Parathyroid adenoma (tissue), 2 donors: ENCODE results near the gene COL4A1.

ENCODE experiments used
- H2AFZ ChIP-seq: fragments of 300-600 bp; sonication (generic); one replicate; pipeline ENCODE4 v1.7.0; 2017; ENCODE audit warnings: antibody characterized with exemption, mild to moderate bottlenecking
- H3K27ac ChIP-seq: fragments of 300-600 bp; sonication (generic); one replicate; pipeline ENCODE4 v1.7.0; 2017
- H3K27me3 ChIP-seq: fragments of 300-600 bp; sonication (generic); one replicate; pipeline ENCODE4 v1.7.0; 2017; ENCODE audit warnings: low read length; ENCODE audit not compliant: control insufficient read depth, insufficient read depth
- H3K36me3 ChIP-seq: fragments of 300-600 bp; sonication (generic); one replicate; pipeline ENCODE4 v1.7.0; 2017; ENCODE audit warnings: low read length; ENCODE audit not compliant: control insufficient read depth, insufficient read depth
- H3K4me1 ChIP-seq: fragments of 300-600 bp; sonication (generic); one replicate; pipeline ENCODE4 v1.7.0; 2017; ENCODE audit warnings: control low read depth
- H3K4me2 ChIP-seq: fragments of 300-600 bp; sonication (generic); one replicate; pipeline ENCODE4 v1.7.0; 2017; ENCODE audit warnings: low read length
- H3K4me3 ChIP-seq: fragments of 300-600 bp; sonication (generic); one replicate; pipeline ENCODE4 v1.7.0; 2017; ENCODE audit warnings: low read depth, low read length
- H3K79me2 ChIP-seq: fragments of 300-600 bp; sonication (generic); one replicate; pipeline ENCODE4 v1.7.0; 2017; ENCODE audit warnings: control low read depth
- H3K9ac ChIP-seq: fragments of 300-600 bp; sonication (generic); one replicate; pipeline ENCODE4 v1.7.0; 2017; ENCODE audit warnings: mild to moderate bottlenecking
- H3K9me3 ChIP-seq: fragments of 300-600 bp; sonication (generic); one replicate; pipeline ENCODE4 v1.7.0; 2017; ENCODE audit warnings: low read length; ENCODE audit not compliant: control insufficient read depth
- CTCF ChIP-seq: fragments of 300-600 bp; sonication (generic); IDR thresholded peaks from one replicate; pipeline ENCODE4 v1.7.0; 2017; ENCODE audit warnings: antibody characterized with exemption, mild to moderate bottlenecking
- donor health status: primary hyperparathyroidism.

Gene COL4A1

GRCh38 chr13:110187641-110188161, 119.3 kb downstream of the COL4A1 start:
- no peaks in the 10 kb centered on the region for H3K79me2 ChIP-seq
- TF ChIP-seq CTCF, result no peak
- no peaks in the 10 kb centered on the region for H3K36me3 ChIP-seq
- H3K9ac ChIP-seq, result no peak overlapping the region
- no peaks in the 10 kb centered on the region for H3K27me3 ChIP-seq
- H3K4me2 ChIP-seq, result no peak overlapping the region
- no peak overlapping the region for H2AFZ ChIP-seq
- no peak overlapping the region for H3K27ac ChIP-seq
- H3K4me1 ChIP-seq, result no peaks in the 10 kb centered on the region
- no peaks in the 10 kb centered on the region for H3K9me3 ChIP-seq
- no peak overlapping the region for H3K4me3 ChIP-seq

GRCh38 chr13:110186231-110186855, 120.6 kb downstream of the COL4A1 start:
- no peaks in the 10 kb centered on the region for H3K4me1 ChIP-seq
- no peak overlapping the region for H2AFZ ChIP-seq
- H3K79me2 ChIP-seq, result no peaks in the 10 kb centered on the region
- H3K36me3 ChIP-seq, result no peaks in the 10 kb centered on the region
- no peak overlapping the region for H3K4me3 ChIP-seq
- H3K4me2 ChIP-seq, result no peak overlapping the region
- H3K9ac ChIP-seq, result no peak overlapping the region
- no peak overlapping the region for H3K27ac ChIP-seq
- no peaks in the 10 kb centered on the region for H3K27me3 ChIP-seq
- no peak for TF ChIP-seq CTCF
- H3K9me3 ChIP-seq, result no peaks in the 10 kb centered on the region

- TF ChIP-seq CTCF, result no peak
- Histone ChIP-seq H3K4me2 (no peak overlapping the region), H3K36me3 (no peaks in the 10 kb centered on the region)
Measured at GRCh38 chr13:110185696-110186095, 121.3 kb downstream of the COL4A1 start.

GRCh38 chr13:110183910-110184309, 123.0 kb downstream of the COL4A1 start:
- no peaks in the 10 kb centered on the region for H3K4me1 ChIP-seq
- TF ChIP-seq CTCF, result no peak
- H3K4me2 ChIP-seq, result no peak overlapping the region
- H3K27ac ChIP-seq, result no peak overlapping the region
- H3K79me2 ChIP-seq, result no peaks in the 10 kb centered on the region
- H3K36me3 ChIP-seq, result no peaks in the 10 kb centered on the region
- no peak overlapping the region for H2AFZ ChIP-seq
- no peak overlapping the region for H3K9ac ChIP-seq
- no peaks in the 10 kb centered on the region for H3K9me3 ChIP-seq
- H3K27me3 ChIP-seq, result no peaks in the 10 kb centered on the region
- no peak overlapping the region for H3K4me3 ChIP-seq

More at GRCh38 chr13:110185696-110186095, 121.3 kb downstream of the COL4A1 start:
- H3K9me3 ChIP-seq, result no peaks in the 10 kb centered on the region
- H2AFZ ChIP-seq, result no peak overlapping the region
- H3K4me1 ChIP-seq, result no peaks in the 10 kb centered on the region
- no peak overlapping the region for H3K9ac ChIP-seq
- no peaks in the 10 kb centered on the region for H3K27me3 ChIP-seq
- no peak overlapping the region for H3K4me3 ChIP-seq
- H3K79me2 ChIP-seq, result no peaks in the 10 kb centered on the region
- H3K27ac ChIP-seq, result no peak overlapping the region

- Histone ChIP-seq H3K36me3 (no peaks in the 10 kb centered on the region), H3K9ac (no peak overlapping the region), H3K79me2 (no peaks in the 10 kb centered on the region), H2AFZ (no peak overlapping the region), H3K27me3 (no peaks in the 10 kb centered on the region), H3K4me3 (no peak overlapping the region), H3K4me1 (no peaks in the 10 kb centered on the region), H3K4me2 (no peak overlapping the region), H3K9me3 (no peaks in the 10 kb centered on the region), H3K27ac (no peak overlapping the region)
- TF ChIP-seq CTCF, result no peak
Measured at GRCh38 chr13:110182461-110182860, 124.5 kb downstream of the COL4A1 start.
